D721Med (cell line): ENCODE measurements around the gene EMP2.

Source experiments
- DNase-seq: peaks from one replicate; pipeline ENCODE4 v3.0.0; 2011; ENCODE audit warnings: low spot score; ENCODE audit not compliant: insufficient read length
- FAIRE-seq: peaks from 2 replicates; lab custom pipeline; 2011; peaks lifted over from hg19 to GRCh38; lab: Jason Lieb, UNC
- TF ChIP-seq, protein P1 (sequence below): IDR thresholded peaks from 2 replicates; pipeline ENCODE4 v1.5.1; 2012; ENCODE audit warnings: mild to moderate bottlenecking, control low read depth; ENCODE audit not compliant: insufficient read depth; ENCODE audit errors: missing control alignments

Gene EMP2

DNA sequence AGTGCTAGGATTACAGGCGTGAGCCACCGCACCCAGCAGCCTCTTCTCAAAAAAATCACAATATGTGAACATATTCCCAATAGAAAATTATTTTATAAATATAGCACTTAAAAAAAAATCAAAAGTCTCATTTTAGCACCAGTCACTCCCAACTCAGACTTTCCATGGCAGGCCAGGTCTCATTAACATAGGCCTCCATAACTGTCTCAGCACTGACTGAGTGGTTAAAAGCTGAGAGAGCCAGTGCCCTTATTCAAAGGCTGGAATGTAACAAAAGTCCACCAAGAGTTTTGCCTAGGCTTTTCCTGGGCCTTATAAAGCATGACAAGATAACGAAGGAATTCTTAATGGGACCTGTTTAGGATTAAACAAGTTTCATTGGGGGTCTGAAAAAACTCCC lies 79.8 kb downstream of the EMP2 start:
- DNase-seq (no peak), FAIRE-seq (no peak)
- TF ChIP-seq, protein P1, sequence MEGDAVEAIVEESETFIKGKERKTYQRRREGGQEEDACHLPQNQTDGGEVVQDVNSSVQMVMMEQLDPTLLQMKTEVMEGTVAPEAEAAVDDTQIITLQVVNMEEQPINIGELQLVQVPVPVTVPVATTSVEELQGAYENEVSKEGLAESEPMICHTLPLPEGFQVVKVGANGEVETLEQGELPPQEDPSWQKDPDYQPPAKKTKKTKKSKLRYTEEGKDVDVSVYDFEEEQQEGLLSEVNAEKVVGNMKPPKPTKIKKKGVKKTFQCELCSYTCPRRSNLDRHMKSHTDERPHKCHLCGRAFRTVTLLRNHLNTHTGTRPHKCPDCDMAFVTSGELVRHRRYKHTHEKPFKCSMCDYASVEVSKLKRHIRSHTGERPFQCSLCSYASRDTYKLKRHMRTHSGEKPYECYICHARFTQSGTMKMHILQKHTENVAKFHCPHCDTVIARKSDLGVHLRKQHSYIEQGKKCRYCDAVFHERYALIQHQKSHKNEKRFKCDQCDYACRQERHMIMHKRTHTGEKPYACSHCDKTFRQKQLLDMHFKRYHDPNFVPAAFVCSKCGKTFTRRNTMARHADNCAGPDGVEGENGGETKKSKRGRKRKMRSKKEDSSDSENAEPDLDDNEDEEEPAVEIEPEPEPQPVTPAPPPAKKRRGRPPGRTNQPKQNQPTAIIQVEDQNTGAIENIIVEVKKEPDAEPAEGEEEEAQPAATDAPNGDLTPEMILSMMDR: no peak

DNA sequence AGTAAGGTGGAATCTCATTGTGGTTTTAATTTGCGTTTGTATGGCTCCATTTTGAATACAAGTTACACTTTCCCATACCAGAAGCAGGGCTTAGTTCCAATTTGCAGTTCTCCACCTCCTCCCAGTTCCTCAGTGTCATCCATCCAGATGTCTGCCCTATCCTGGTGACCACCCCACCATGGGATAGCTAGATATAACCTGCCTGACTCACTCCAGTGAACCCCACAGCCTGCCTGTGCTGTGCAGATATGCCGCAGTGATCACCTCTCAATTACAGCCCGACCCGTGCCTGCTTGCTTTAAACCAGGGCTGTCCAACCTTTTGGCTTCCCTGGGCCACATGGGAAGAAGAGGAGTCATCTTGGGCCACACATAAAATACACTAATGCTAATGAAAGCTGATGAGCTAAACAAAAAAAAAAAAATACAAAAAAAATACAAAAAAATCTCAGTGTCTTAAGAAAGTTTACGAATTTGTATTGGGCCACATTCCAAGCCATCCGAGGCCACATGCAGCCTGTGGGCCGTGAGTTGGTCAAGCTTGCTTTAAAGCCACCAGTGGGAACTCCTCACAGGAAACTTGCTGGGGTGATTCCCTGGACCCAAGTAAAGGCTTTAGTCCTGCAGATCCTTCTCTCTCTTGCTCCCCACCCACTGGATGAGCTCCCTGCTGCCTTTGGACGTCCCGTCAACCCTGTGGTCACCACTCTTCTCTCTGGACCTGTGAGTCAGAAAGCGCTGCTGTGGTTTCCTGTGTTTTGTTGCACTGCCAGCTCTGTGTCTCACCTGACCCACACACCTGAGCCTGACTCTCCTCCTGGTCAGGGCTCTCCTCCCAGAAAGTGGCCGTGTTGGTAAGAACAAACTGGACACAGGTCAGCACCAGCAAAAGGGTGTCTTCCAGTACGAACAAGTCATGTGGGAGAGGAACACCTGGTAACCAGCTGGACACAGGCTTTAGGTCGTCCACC lies 83.0 kb downstream of the EMP2 start:
- no peak for FAIRE-seq
- no peak for DNase-seq
- TF ChIP-seq, protein P1: no peak

DNA sequence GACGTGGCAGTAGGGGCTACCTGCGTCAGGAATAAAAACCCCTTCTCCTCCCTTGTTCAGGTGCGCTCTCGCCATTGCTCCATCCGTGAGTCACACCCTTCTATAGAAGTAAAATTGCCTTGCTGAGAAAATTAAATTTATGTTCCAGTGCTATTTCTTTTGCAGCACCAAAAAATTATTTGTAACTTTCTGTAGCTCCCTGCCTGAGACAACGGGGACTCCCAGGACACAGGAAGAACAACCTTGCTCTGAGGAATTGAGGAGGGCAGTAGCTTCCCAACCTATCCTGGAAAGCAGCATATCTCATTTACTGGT lies 85.4 kb downstream of the EMP2 start:
- no peak for DNase-seq
- TF ChIP-seq, protein P1: no peak
- no peak for FAIRE-seq

DNA sequence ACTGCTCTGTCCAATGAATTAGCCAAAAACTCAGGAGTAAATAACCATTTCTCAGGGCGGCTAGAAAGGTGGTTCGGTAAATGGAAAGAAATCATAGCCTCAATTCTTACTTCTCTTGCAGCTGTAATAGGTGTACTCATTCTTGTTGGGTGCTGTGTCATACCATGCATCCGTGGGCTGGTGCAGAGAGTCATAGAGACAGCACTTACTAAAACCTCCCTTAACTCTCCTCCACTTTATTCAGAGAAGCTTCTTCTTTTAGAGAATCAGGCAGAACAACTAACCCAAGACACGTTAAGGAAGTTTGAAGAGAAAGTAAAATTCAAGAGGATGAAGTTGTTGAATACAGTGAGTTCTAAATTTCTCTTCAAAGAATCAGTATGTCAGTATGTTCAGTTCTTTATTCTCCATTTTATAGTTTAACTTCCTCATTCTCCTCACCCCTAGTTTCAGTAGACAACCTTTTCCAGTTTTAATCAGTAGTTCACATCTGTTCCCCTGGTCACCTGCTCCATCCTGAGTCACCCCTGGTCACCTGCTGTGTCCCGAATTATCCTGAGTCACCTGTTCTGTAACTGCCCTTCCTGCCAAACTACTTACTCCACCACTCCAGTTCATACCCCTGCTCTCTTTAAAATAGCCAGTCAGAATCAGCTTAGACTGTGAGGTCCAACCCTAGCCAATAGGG lies 85.9 kb downstream of the EMP2 start:
- TF ChIP-seq, protein P1: no peak
- FAIRE-seq (no peak), DNase-seq (no peak)

DNA sequence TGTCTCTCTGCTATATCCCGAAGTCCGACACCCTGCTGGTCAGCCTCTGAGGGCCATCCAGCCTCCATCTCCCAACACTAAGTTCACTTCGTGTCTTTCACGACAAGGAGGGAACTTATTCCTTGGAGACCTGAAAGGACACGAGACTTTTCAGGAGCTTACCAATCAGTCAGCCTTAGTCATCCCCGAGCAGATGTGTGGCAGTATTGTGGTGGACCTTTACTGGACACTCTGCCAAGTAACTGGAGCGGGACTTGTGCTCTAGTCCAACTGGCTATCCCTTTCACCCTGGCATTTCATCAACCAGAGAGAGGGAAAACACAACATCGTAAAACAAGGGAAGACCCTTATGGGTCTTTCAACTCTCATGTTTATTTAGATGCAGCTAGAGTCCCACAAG lies 87.1 kb downstream of the EMP2 start:
- DNase-seq (no peak), FAIRE-seq (no peak)
- TF ChIP-seq, protein P1: no peak

- TF ChIP-seq, protein P1: no peak
- no peak for FAIRE-seq
- no peak for DNase-seq
Observed at GRCh38 chr16:10490141-10490540, 90.3 kb downstream of the EMP2 start.
